Mammary epithelial cell (primary cell): ENCODE results near the gene PAX5.

Source experiments
- CTCF ChIP-seq, 2 donors: IDR thresholded peaks in 1 of 2; conservative IDR thresholded peaks in 1 of 2; 2 replicates each; pipeline ENCODE4 v1.5.1; 2011 to 2012; ENCODE audit warnings: inconsistent platforms in 2 of 2, low read length in 2 of 2, mild to moderate bottlenecking in 2 of 2, control low read depth in 1 of 2, low read depth in 1 of 2; ENCODE audit not compliant: insufficient read depth in 1 of 2; ENCODE audit errors: extremely low read depth in 1 of 2
- EZH2 ChIP-seq: IDR thresholded peaks from 2 replicates; pipeline ENCODE4 v1.6.1; 2012; ENCODE audit warnings: low read length, inconsistent platforms, borderline replicate concordance

DNA sequence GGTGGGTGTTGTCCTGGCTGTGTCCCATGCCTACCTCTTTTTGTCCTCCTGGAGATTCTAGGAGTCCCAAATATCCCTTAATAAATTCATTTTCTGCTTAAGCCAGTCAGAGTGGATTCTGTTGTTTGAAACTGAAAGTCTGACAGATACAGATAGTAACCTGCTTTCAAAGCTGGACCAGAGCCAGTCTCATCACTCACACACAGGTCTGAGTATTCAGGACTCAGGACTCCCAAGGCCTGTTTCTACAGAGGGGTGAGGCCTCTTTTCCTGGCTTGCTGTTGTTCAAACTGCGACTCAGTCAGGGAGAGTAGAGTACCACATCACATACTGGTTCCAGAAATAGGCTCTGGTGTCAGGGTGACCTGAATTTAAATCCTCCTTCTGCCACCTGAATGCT is 190.1 kb downstream of the PAX5 start:
- TF ChIP-seq CTCF (conservative IDR thresholded peaks at IDR 0.05 in 1 of 2, IDR thresholded peaks at IDR 0.05 in 1 of 2; ENCODE audit: extremely low read depth in 1 of 2, insufficient read depth in 1 of 2, low read depth in 1 of 2, low read length in 2 of 2), result no peak
- no peak for TF ChIP-seq EZH2
